ENCODE data around the gene CDCA7. TPM values are rescaled to one million over a fixed set of nuclear protein-coding genes. Genes with fewer than 3 reads are reported as not detected.

CDCA7 gene
- total RNA-seq, 4 donors from 2014 or later = 0.11 to 0.54 TPM; not detected in 2

DNA sequence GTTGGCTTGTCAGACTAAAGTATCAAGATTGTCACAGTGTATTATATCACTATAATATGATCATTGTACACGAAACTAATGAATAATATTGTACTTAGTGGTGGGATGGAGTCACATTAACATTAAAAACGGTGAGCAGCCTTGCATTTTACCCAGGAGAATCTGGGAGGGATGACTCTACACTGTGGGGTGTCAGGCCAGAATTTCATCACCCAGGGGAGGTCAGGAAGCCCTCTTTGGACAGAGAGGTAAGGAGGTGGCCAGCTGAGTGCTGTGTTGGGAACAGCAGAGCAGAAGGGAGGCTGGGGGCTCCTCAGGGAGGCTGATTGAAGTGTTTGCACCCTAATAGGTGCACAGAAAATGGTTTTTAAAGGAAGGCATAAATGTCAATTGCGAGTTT lies 33.0 kb downstream of the CDCA7 start:
- Histone ChIP-seq H3K36me3 (no peaks in the 10 kb centered on the region), H3K4me1 (no peaks in the 10 kb centered on the region), H3K27ac (no peak overlapping the region), H3K9me3 (no peaks in the 10 kb centered on the region), H3K27me3 (no peaks in the 10 kb centered on the region), H3K4me3 (replicated peaks in 1 of 3) (no peak overlapping the region)
- intact Hi-C loops (cut with DNase I) = no loop called here
- WGBS, 2 donors = 73 to 87% methylated on average over 3 of the region's 3 CpGs
- no peak for TF ChIP-seq POLR2A (IDR thresholded peaks at IDR 0.05)
- TF ChIP-seq CTCF (IDR thresholded peaks at IDR 0.05) = no peak
- no peak for DNase-seq

GRCh38 chr2:173388795-173389194 lies 34.1 kb downstream of the CDCA7 start:
- Histone ChIP-seq H3K27ac (no peak overlapping the region), H3K27me3 (no peaks in the 10 kb centered on the region), H3K4me3 (replicated peaks in 1 of 3) (no peak overlapping the region), H3K4me1 (no peaks in the 10 kb centered on the region), H3K36me3 (no peaks in the 10 kb centered on the region), H3K9me3 (no peaks in the 10 kb centered on the region)
- no peak for TF ChIP-seq CTCF (IDR thresholded peaks at IDR 0.05)
- no peak for TF ChIP-seq POLR2A (IDR thresholded peaks at IDR 0.05)
- WGBS, 2 donors = 85 to 87% methylated on average over 2 of the region's 2 CpGs
- intact Hi-C loops (cut with DNase I) = no loop called here
- no peak for DNase-seq

- Histone ChIP-seq H3K27me3 (no peaks in the 10 kb centered on the region), H3K9me3 (no peaks in the 10 kb centered on the region), H3K36me3 (no peaks in the 10 kb centered on the region), H3K4me1 (no peaks in the 10 kb centered on the region), H3K4me3 (replicated peaks in 1 of 3) (no peak overlapping the region), H3K27ac (no peak overlapping the region)
- intact Hi-C loops (cut with DNase I) = no loop called here
- WGBS, 2 donors = 89 to 90% methylated on average over 5 of the region's 5 CpGs
- no peak for DNase-seq
- TF ChIP-seq CTCF (IDR thresholded peaks at IDR 0.05) (no peak), POLR2A (IDR thresholded peaks at IDR 0.05) (no peak)
Measured at GRCh38 chr2:173390036-173390435, 35.4 kb downstream of the CDCA7 start.

DNA sequence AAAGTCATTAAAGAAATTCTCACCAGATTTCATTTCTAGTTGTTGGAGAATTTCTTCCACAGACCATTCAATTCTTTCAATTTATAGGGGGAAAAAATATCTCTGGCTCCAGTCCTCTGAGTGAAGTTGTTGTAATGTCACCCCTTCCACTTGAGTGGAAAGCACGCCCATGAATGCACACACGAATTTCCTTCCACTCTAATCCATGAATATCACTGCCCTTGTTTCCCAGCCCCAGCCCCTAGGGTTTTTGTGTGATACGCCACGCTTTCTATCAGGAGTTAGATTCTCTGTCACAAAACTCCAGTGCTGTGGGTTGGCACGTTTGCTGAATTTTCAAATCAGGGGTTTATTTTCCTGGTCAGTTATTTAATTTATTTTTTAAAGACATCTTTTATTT lies 38.1 kb downstream of the CDCA7 start:
- TF ChIP-seq CTCF (IDR thresholded peaks at IDR 0.05) (no peak), POLR2A (IDR thresholded peaks at IDR 0.05) (no peak)
- no peaks in the 10 kb centered on the region for H3K9me3 ChIP-seq
- no peaks in the 10 kb centered on the region for H3K4me1 ChIP-seq
- no peak overlapping the region for H3K27ac ChIP-seq
- no peaks in the 10 kb centered on the region for H3K27me3 ChIP-seq
- H3K36me3 ChIP-seq = no peaks in the 10 kb centered on the region
- intact Hi-C loops (cut with DNase I) = no loop called here
- WGBS, 2 donors = 69 to 88% methylated on average over 5 of the region's 5 CpGs
- no peak overlapping the region for H3K4me3 ChIP-seq (replicated peaks in 1 of 3)
- DNase-seq = no peak

DNA sequence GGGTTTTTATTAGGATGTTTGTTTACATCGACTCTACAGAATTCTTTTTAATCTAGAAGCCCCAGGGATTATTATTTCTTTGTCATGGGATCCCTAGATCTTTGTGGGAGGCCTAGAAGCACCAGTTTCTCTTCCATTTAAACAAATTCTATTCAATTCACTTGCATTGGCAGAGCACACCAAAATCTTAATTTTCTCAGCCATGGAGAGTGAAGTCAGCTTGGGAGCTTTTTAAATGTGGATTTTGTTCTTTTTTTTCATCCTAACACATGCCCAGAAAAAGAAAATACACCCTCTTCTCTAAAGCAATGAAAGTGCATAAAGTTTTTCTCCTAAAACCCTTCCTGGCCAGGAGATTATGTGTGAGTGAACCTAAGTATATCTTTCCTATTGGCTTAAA lies 38.5 kb downstream of the CDCA7 start:
- intact Hi-C loops (cut with DNase I) = no loop called here
- WGBS, 2 donors = 76% methylated on average over 1 of the region's 1 CpG
- no peak overlapping the region for H3K4me3 ChIP-seq (replicated peaks in 1 of 3)
- TF ChIP-seq CTCF (IDR thresholded peaks at IDR 0.05) (no peak), POLR2A (IDR thresholded peaks at IDR 0.05) (no peak)
- no peaks in the 10 kb centered on the region for H3K27me3 ChIP-seq
- H3K36me3 ChIP-seq = no peaks in the 10 kb centered on the region
- H3K27ac ChIP-seq = no peak overlapping the region
- DNase-seq = no peak
- no peaks in the 10 kb centered on the region for H3K4me1 ChIP-seq
- no peaks in the 10 kb centered on the region for H3K9me3 ChIP-seq
